GM12865 (cell line): ENCODE results near the gene GPR158.

Experiments used
- DNase-seq: peaks from one replicate; pipeline ENCODE4 v3.0.0; 2010; ENCODE audit warnings: low read depth
- H3K4me3 ChIP-seq: 2 replicates; pipeline ENCODE4 v1.5.1; 2011; ENCODE audit warnings: mild to moderate bottlenecking, low read depth, low read length, control low read depth
- CTCF ChIP-seq: IDR thresholded peaks from 2 replicates; pipeline ENCODE4 v1.5.1; 2011; ENCODE audit warnings: low read length, control low read depth, low read depth, inconsistent platforms; ENCODE audit not compliant: insufficient read depth; ENCODE audit errors: missing control alignments

GPR158 gene

GRCh38 chr10:25425776-25426175 is 251.0 kb downstream of the GPR158 start:
- no peak for DNase-seq
- H3K4me3 ChIP-seq, result no peak overlapping the region
- TF ChIP-seq CTCF, result no peak

GRCh38 chr10:25436431-25436830 is 261.6 kb downstream of the GPR158 start:
- TF ChIP-seq CTCF, result no peak

GRCh38 chr10:25441270-25441669 is 266.5 kb downstream of the GPR158 start:
- H3K4me3 ChIP-seq, result no peak overlapping the region
- no peak for TF ChIP-seq CTCF
- DNase-seq, result no peak

More at GRCh38 chr10:25436431-25436830, 261.6 kb downstream of the GPR158 start:
- no peak overlapping the region for H3K4me3 ChIP-seq
- DNase-seq, result no peak

GRCh38 chr10:25444266-25444665 is 269.5 kb downstream of the GPR158 start:
- no peak for DNase-seq
- no peak overlapping the region for H3K4me3 ChIP-seq
- TF ChIP-seq CTCF, result no peak

- DNase-seq, result no peak
- TF ChIP-seq CTCF, result no peak
- no peak overlapping the region for H3K4me3 ChIP-seq
Observed at GRCh38 chr10:25451401-25451800, 276.6 kb downstream of the GPR158 start.

- DNase-seq, result no peak
- H3K4me3 ChIP-seq, result no peak overlapping the region
- TF ChIP-seq CTCF, result no peak
Observed at GRCh38 chr10:25453619-25454018, 278.8 kb downstream of the GPR158 start.

GRCh38 chr10:25455980-25456567 is 281.3 kb downstream of the GPR158 start:
- TF ChIP-seq CTCF, result no peak
- DNase-seq, result no peak
- no peak overlapping the region for H3K4me3 ChIP-seq
